M059J (cell line): ENCODE measurements around the gene RND3. TPM values are rescaled to one million over a fixed set of nuclear protein-coding genes. Genes with fewer than 3 reads are reported as not detected.
A peak's percentile ranks its signal among the peaks of the same experiment; 100 is the strongest.

ENCODE experiments used
- DNase-seq: peaks from one replicate; pipeline ENCODE4 v3.0.0-alpha.2; 2012; ENCODE audit warnings: low read depth
- total RNA-seq: library from RNA; depleted of rRNA; stranded (reverse); fragments of >200 nt; shearing (Covaris generic); gene quantifications from 2 replicates; pipeline ENCODE4 v1.2.3, GENCODE V29; 2014

Gene RND3
- total RNA-seq, 1 experiment from 2014 or later: 187 TPM

DNA sequence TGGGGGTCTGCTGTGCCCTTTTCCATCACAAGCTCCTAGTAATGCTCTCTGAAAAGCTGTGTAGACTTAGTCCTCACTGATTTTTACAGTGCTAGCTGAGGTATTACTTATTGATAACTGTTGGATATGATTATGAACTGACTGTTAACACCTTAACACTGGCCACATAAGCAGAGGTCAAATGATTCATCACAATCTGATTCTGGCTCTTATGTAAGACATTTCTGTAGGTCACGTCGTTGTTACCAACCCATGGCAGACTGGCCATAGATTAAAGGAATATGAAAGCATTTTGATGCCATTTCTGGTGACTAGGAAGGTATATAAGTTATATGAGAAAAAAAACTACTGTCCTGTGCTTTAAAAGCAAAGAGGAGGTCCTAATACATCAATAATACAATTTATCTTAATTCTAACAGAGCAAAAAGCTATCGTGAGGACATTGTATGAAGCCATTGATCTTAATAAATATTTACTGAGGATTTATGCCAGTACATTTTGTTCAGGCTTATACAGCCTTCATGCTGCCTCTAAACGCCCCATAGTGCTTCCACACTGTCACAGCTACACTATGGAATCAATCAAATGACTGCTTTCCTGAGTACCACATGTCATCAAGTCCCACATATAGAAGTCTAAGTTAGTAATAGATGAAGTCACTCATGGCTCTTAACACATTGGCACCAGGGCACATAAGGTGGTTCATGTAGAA is 6.9 kb upstream of the RND3 start:
- DNase-seq: no peak

- peak; percentile 52 for DNase-seq
These were observed 4.5 kb upstream of the RND3 start for GRCh38 chr2:150491943-150492342.

GRCh38 chr2:150491430-150491829 is 4.0 kb upstream of the RND3 start:
- DNase-seq: no peak

DNA sequence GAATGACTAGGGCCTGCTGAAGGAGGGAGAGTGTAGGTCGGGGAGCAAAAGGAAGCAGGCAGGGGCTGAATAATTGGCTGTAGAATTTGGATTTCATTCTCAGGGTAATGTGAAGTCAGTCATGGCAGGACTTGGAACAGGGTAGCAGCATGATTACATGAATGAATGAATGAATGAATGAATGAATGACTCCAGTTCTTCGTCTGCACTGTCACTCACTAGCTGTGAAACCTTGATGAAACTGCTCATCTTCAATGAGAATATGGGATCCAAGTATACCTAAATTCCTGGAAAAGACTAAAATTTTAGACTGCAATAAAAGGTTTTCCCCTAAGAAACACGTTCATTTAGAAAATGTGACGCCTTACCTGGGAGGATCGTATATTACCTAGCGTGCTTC is 3.0 kb upstream of the RND3 start:
- DNase-seq: no peak

DNA sequence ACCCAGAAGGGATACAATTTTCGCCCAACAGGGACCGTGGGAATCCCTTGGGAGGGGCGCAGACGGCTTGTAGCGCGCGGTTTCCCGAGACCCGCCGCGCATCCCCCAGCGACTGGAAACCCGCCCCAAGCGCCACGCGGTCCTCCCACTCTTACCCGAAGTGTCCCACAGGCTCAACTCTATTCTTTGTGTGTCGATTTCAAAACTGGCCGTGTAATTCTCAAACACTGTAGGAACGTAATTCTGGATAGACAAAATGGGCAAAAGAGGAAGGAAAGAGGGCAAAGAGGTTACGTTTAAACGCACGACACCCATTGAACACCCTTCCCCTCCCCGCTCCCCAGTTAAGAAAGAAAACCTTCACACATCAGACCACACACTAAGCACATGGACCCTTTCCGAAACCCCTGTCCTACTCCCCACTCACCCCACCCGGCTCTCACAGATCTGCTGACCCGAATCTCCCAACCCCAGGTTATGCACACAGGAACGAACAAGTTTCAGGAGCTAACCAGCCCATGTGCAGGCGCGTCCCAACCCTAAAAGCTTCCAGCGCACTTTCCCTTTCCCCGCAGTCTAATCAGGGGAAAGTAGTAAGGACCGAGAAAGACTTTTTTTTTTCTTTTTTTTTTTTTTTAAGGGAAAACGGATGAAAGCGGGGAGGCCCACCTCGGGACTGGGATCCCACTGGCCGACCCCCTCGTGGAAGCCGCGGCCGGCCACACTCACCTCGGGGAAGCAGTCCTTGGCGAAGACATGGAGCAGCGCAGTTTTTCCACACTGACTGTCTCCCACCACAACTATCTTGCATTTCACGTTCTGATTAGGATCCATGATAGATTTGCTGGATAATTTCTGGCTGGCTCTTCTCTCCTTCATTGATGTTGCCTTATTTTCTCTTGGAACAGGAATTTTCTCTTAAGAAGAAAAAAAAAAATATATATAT is 655 bp downstream of the RND3 start:
- DNase-seq: peak; percentile 51

DNA sequence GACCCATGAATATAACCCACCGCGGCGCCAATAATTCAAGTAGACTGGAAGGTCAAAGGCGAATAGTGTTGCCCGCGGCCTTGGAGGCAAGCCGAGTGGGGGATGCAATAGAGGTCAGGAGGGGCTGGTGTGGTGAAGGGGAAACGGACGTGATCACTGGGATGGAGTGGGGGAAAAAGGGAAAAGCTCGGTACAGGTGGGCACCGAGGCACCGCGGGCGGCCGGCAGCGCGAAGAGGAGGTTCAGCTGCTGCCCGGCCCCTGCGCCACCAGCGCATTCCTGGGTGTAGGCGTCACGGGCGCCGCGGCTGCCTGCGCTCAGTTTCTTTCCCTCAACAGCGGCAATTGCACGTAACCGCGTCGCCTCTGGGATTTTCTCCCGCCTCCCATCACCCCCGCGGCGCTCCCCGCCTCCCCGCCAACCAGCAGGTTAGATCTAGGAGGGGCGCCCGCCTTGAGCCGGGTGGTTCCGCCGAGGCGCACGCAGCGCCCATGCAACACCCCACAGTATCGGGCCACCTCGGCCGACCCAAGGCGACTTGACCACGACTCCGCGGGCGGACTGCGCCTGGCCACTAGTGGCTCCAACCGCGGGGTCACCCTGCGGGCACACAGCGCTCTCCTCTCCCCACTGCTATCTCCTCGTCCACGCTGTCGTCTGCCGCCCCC is 1.5 kb downstream of the RND3 start:
- peak; percentile 83 for DNase-seq

DNA sequence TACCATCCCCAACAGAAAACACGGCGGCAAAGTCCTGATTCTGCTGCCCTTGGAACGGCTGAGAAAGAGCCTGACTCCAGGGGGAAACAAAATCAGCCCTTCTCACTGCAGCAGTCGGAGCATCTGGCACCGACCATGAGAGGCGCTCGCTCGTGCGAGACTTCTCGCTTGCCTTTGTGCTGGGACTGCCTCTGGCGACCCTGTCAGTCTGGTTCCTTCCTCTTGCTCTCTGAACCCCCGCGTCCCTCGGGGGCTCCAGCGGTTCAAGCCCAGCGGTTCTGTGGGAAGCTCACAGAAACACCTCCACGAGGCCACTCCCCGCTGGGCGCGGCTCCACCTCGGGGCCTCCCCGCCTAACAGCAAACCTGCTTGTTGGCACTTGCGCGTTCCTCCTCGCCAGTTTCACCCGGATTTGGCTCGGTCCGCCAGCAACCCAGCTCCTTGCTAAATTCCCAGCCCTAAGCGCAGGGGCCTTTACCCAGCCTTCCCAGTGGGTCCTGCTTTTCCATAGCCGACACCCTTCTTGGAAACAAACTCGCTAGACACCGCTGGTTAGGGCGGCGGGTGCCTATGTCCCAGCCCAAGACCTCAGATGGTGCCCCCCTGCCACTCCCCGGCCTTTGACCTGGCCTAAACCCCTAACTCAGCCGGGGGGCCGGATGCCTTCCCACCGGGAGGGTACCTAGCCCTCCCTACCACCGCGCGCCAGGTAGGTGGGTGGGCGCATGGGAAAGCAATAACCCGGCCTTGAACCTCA is 2.2 kb downstream of the RND3 start:
- peak; percentile 75 for DNase-seq

GRCh38 chr2:150484461-150485021 is 2.9 kb downstream of the RND3 start:
- peak; percentile 48 for DNase-seq

DNA sequence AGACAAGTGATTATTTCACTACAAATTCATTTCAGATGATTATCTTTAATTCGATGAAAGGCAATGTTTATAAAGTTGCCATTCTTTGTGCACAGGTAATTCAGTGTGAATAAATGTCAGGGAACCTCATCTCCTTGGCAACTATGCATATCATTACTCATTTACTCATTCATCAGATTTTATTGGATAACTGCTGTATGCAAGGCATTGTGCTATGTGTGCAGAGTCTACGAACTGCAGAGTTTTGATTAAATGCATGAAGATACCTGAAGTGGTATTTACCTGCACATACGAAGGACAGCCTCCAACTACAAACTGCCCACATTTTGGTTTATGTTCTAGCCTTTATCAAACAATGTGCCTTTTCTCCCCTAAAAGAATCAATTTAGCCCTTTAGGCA is 3.5 kb downstream of the RND3 start:
- peak; percentile 67 for DNase-seq

GRCh38 chr2:150483532-150483931 is 3.9 kb downstream of the RND3 start:
- no peak for DNase-seq

GRCh38 chr2:150482667-150483400 is 4.6 kb downstream of the RND3 start:
- DNase-seq: no peak

DNA sequence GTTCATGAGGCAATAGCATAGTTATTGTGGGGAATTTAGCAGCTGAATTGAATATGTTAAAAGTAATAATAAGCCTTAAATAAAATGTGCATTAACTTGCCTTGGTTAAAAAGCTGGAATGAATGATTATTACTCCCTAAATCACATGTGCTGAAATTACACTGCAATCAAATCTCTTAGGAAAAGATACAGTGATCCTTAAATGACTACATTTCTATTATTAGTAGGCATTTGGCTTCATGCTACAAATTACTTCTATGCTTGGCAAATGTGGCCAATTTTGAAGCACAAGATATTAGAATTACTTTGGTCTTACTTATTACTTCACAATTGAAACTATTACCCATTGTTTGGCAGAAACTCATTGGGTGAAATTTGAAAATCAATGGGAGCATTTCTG is 5.4 kb downstream of the RND3 start:
- no peak for DNase-seq

- DNase-seq: no peak
These were observed 6.3 kb downstream of the RND3 start for GRCh38 chr2:150480971-150481830.

DNA sequence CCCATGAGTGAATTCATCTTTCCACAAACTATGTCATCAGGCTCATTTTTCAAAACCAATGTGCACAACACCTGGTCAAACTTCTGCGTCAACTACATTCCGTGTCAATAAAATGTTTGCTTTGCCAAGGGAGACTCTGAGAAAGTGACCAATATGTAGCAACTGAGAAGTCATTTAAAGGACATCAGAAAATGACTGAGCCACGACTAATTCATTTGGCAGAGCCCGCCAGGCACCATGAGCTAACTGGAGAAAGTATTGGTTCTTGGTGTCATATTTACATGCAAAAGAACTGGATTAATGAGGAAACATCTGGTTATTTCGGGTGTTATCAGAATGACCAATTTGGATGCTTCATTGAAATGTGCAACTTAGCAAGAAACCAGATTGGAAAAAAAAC is 7.2 kb downstream of the RND3 start:
- peak; percentile 66 for DNase-seq

- peak; percentile 51 for DNase-seq
These were observed 8.2 kb downstream of the RND3 start for GRCh38 chr2:150479075-150479915.

- peak; percentile 71 for DNase-seq
These were observed 9.1 kb downstream of the RND3 start for GRCh38 chr2:150478200-150478974.

GRCh38 chr2:150477347-150477746 is 10.1 kb downstream of the RND3 start:
- no peak for DNase-seq

GRCh38 chr2:150476809-150477302 is 10.6 kb downstream of the RND3 start:
- DNase-seq: no peak
